WTC11 (cell line): Measurements from ENCODE around the gene ZNF749. TPM values are rescaled to one million over a fixed set of nuclear protein-coding genes. Genes with fewer than 3 reads are reported as not detected.

ENCODE experiments used
- ATAC-seq: fragments of 200-7000 bp; cut with Tn5 transposase; 2 replicates; pipeline ENCODE4 v1.10.0; 2021; ENCODE audit warnings: mild to moderate bottlenecking, moderate library complexity
- CTCF ChIA-PET: fragments of 300-600 bp; sonication (Branson Sonifier 250); formaldehyde crosslinking; loops from one replicate; lab custom pipeline; 2021; ENCODE audit warnings: antibody characterized with exemption; lab: Charles Lee
- POLR2A ChIA-PET: fragments of 350-600 bp; sonication (Branson Sonifier 250); formaldehyde crosslinking; loops from one replicate; lab custom pipeline; 2021; ENCODE audit warnings: antibody characterized with exemption; lab: Charles Lee
- DNase-seq: peaks from one replicate; pipeline ENCODE4 v3.0.0; 2021; ENCODE audit warnings: low spot score
- H3K27ac Mint-ChIP-seq: 2 replicates; pipeline ENCODE4 v1.8.0; 2021; ENCODE audit warnings: mixed read lengths
- H3K27me3 Mint-ChIP-seq: 2 replicates; pipeline ENCODE4 v1.8.0; 2021; ENCODE audit warnings: low read depth, mild to moderate bottlenecking, moderate library complexity, mixed read lengths
- H3K36me3 Mint-ChIP-seq: 2 replicates; pipeline ENCODE4 v1.8.0; 2021; ENCODE audit warnings: mixed read lengths
- H3K4me1 Mint-ChIP-seq: 2 replicates; pipeline ENCODE4 v1.8.0; 2022; ENCODE audit warnings: mixed read lengths
- H3K4me3 Mint-ChIP-seq: 2 replicates; pipeline ENCODE4 v1.8.0; 2021; ENCODE audit warnings: mild to moderate bottlenecking, moderate library complexity, mixed read lengths
- H3K9me3 Mint-ChIP-seq: 2 replicates; pipeline ENCODE4 v1.8.0; 2021; ENCODE audit warnings: mixed read lengths
- ATF2 ChIP-seq: sonication (generic); formaldehyde crosslinking; IDR thresholded peaks from 2 replicates; pipeline ENCODE4 v1.8.1; 2022; ENCODE audit warnings: low read depth, missing genetic modification reagents, borderline replicate concordance
- CTCF ChIP-seq: fragments of 200-600 bp; IDR thresholded peaks from 2 replicates; pipeline ENCODE4 v1.8.0; 2022; ENCODE audit warnings: antibody characterized with exemption
- E2F4 ChIP-seq: sonication (generic); formaldehyde crosslinking; IDR thresholded peaks from 2 replicates; pipeline ENCODE4 v1.8.1; 2022; ENCODE audit warnings: low read depth, mild to moderate bottlenecking, moderate library complexity, missing genetic modification reagents, borderline replicate concordance
- ERG ChIP-seq: fragments of 250-450 bp; sonication (Bioruptor Pico); IDR thresholded peaks from 2 replicates; pipeline ENCODE4 v1.8.0; 2021; ENCODE audit warnings: mild to moderate bottlenecking
- GTF2I ChIP-seq: fragments of 250-450 bp; sonication (Bioruptor Pico); conservative IDR thresholded peaks from 2 replicates; pipeline ENCODE4 v1.4.0; 2021; ENCODE audit warnings: mild to moderate bottlenecking
- JUN ChIP-seq: sonication (generic); formaldehyde crosslinking; IDR thresholded peaks from 2 replicates; pipeline ENCODE4 v1.8.0; 2023; ENCODE audit warnings: mild to moderate bottlenecking, missing genetic modification reagents
- MXD4 ChIP-seq: fragments of 250-450 bp; sonication (Bioruptor Pico); IDR thresholded peaks from 2 replicates; pipeline ENCODE4 v1.8.0; 2021; ENCODE audit warnings: mild to moderate bottlenecking, moderate library complexity, borderline replicate concordance
- MYBL2 ChIP-seq: sonication (generic); formaldehyde crosslinking; IDR thresholded peaks from 2 replicates; pipeline ENCODE4 v1.8.1; 2023; ENCODE audit warnings: mild to moderate bottlenecking, moderate library complexity, missing genetic modification reagents
- NFATC4 ChIP-seq: fragments of 250-450 bp; sonication (Bioruptor Pico); IDR thresholded peaks from 2 replicates; pipeline ENCODE4 v1.9.0; 2021; ENCODE audit warnings: mild to moderate bottlenecking
- NFE2L1 ChIP-seq: sonication (generic); formaldehyde crosslinking; IDR thresholded peaks from 2 replicates; pipeline ENCODE4 v1.8.1; 2023; ENCODE audit warnings: missing genetic modification reagents
- NR3C1 ChIP-seq: sonication (generic); formaldehyde crosslinking; conservative IDR thresholded peaks from 2 replicates; pipeline ENCODE4 v1.8.1; 2023; ENCODE audit warnings: low read depth, mild to moderate bottlenecking, missing genetic modification reagents
- OVOL2 ChIP-seq: fragments of 250-450 bp; sonication (Bioruptor Pico); IDR thresholded peaks from 2 replicates; pipeline ENCODE4 v1.9.0; 2021; ENCODE audit warnings: mild to moderate bottlenecking, borderline replicate concordance
- TCF7 ChIP-seq: sonication (generic); formaldehyde crosslinking; IDR thresholded peaks from 2 replicates; pipeline ENCODE4 v1.8.0; 2022; ENCODE audit warnings: mild to moderate bottlenecking, low read depth, missing genetic modification reagents, moderate library complexity
- ZNF317 ChIP-seq: sonication (generic); formaldehyde crosslinking; IDR thresholded peaks from 2 replicates; pipeline ENCODE4 v1.8.1; 2023; ENCODE audit warnings: low read depth, mild to moderate bottlenecking, moderate library complexity, missing genetic modification reagents, borderline replicate concordance
- ZNF423 ChIP-seq: fragments of 250-450 bp; sonication (Bioruptor Pico); IDR thresholded peaks from 2 replicates; pipeline ENCODE4 v2.1.2; 2022; ENCODE audit warnings: mild to moderate bottlenecking, moderate library complexity
- ZNF425 ChIP-seq: fragments of 250-450 bp; sonication (Bioruptor Pico); conservative IDR thresholded peaks from 2 replicates; pipeline ENCODE4 v1.9.0; 2021; ENCODE audit warnings: mild to moderate bottlenecking
- total RNA-seq: library from RNA; stranded (reverse); gene quantifications from 3 replicates; pipeline ENCODE4 v1.2.3, GENCODE V29; 2021

ZNF749 gene
- total RNA-seq, 1 experiment from 2014 or later, result 34.6 TPM

- TF ChIP-seq NR3C1 (CRISPR knock-in tag), result no peak
Observed at GRCh38 chr19:57452307-57452706, 17.2 kb downstream of the ZNF749 start (continued).

GRCh38 chr19:57465680-57466381 is 30.7 kb downstream of the ZNF749 start:
- ChIA-PET CTCF (interaction anchor here (0.9 kb wide), 1 partner anchor 42 kb away, joined by 5 read pairs; no protein-coding TSS in a partner anchor), POLR2A (no interaction called here)
- Mint-ChIP-seq H3K4me1 (no peaks in the 10 kb centered on the region), H3K36me3 (peaks cover 60% of the 10 kb centered on the region), H3K9me3 (peaks cover 74% of the 10 kb centered on the region), H3K4me3 (no peak overlapping the region), H3K27me3 (peaks cover 3% of the 10 kb centered on the region), H3K27ac (no peak overlapping the region)
- no peak for TF ChIP-seq ERG (CRISPR knock-in tag)
- 0 out of 2 replicates have a peak, but pooled peaks have one; percentile 22 for TF ChIP-seq CTCF
- TF ChIP-seq ZNF425 (CRISPR knock-in tag), result peak; percentile 95
- DNase-seq (peak; percentile 38), ATAC-seq (peak; percentile 97)

- no peak for DNase-seq
- no peak for ATAC-seq
- ChIA-PET CTCF (no interaction called here), POLR2A (no interaction called here)
- H3K27me3 Mint-ChIP-seq, result peaks cover 3% of the 10 kb centered on the region
- peaks cover 66% of the 10 kb centered on the region for H3K36me3 Mint-ChIP-seq
- peaks cover 74% of the 10 kb centered on the region for H3K9me3 Mint-ChIP-seq
- no peaks in the 10 kb centered on the region for H3K4me1 Mint-ChIP-seq
- no peak overlapping the region for H3K27ac Mint-ChIP-seq
- no peak overlapping the region for H3K4me3 Mint-ChIP-seq
- TF ChIP-seq ZNF423 (CRISPR knock-in tag) (no peak), MYBL2 (CRISPR knock-in tag) (no peak), MXD4 (CRISPR knock-in tag) (no peak), ZNF425 (CRISPR knock-in tag) (no peak), ZNF317 (no peak), GTF2I (CRISPR knock-in tag) (no peak), NFE2L1 (CRISPR knock-in tag) (no peak)
Observed at GRCh38 chr19:57466489-57466888, 31.4 kb downstream of the ZNF749 start.

- H3K9me3 Mint-ChIP-seq, result peaks cover 91% of the 10 kb centered on the region
- CTCF ChIA-PET, result no interaction called here
- no peak for DNase-seq
- TF ChIP-seq ZNF425 (CRISPR knock-in tag) (no peak), OVOL2 (CRISPR knock-in tag) (no peak), NFATC4 (CRISPR knock-in tag) (no peak), JUN (no peak), TCF7 (CRISPR knock-in tag) (no peak), E2F4 (CRISPR knock-in tag) (no peak), ATF2 (CRISPR knock-in tag) (no peak), NR3C1 (CRISPR knock-in tag) (no peak)
Observed at GRCh38 chr19:57473646-57474045, 38.5 kb downstream of the ZNF749 start.

More at GRCh38 chr19:57473646-57474045, 38.5 kb downstream of the ZNF749 start:
- Mint-ChIP-seq H3K4me3 (no peak overlapping the region), H3K27ac (no peak overlapping the region), H3K27me3 (peaks cover 14% of the 10 kb centered on the region), H3K36me3 (peaks cover 85% of the 10 kb centered on the region), H3K4me1 (peaks cover 7% of the 10 kb centered on the region)
- ATAC-seq, result no peak
- POLR2A ChIA-PET, result no interaction called here
